SU-DHL-6 (cell line): ENCODE measurements around the gene MCM9.

Experiments
- H2AFZ ChIP-seq: fragments of 200-600 bp; sonication (generic); 2 replicates; pipeline ENCODE4 v1.6.1; 2014; ENCODE audit warnings: low read depth, mild to moderate bottlenecking, moderate library complexity, mixed read lengths, antibody characterized with exemption, low read length; ENCODE audit not compliant: severe bottlenecking
- H3F3A ChIP-seq: fragments of 200-600 bp; shearing (Covaris generic); 2 replicates; pipeline ENCODE4 v1.6.0; 2016; ENCODE audit warnings: antibody characterized with exemption, mild to moderate bottlenecking; ENCODE audit not compliant: insufficient read depth
- H3K27ac ChIP-seq: fragments of 200-600 bp; sonication (generic); 2 replicates; pipeline ENCODE4 v1.5.1; 2016; ENCODE audit warnings: low read depth, mild to moderate bottlenecking, low read length, moderate library complexity, mixed read lengths
- H3K27me3 ChIP-seq: fragments of 200-600 bp; sonication (generic), shearing (Covaris generic); 2 replicates; pipeline ENCODE4 v1.6.0; 2014; ENCODE audit warnings: mild to moderate bottlenecking, low read length
- H3K36me3 ChIP-seq: fragments of 200-600 bp; sonication (generic); 2 replicates; pipeline ENCODE4 v1.6.1; 2014; ENCODE audit warnings: mild to moderate bottlenecking, low read length, mixed read lengths
- H3K4me2 ChIP-seq: fragments of 300-600, 200-600 bp; shearing (Covaris generic), sonication (generic); 2 replicates; pipeline ENCODE4 v1.6.0; 2014; ENCODE audit warnings: low read length, low read depth, mild to moderate bottlenecking; ENCODE audit not compliant: poor library complexity, severe bottlenecking
- H3K4me3 ChIP-seq: fragments of 200-600 bp; sonication (generic); 2 replicates; pipeline ENCODE4 v1.5.1; 2014; ENCODE audit warnings: antibody characterized with exemption, low read length, mild to moderate bottlenecking, mixed read lengths; ENCODE audit not compliant: insufficient read depth, poor library complexity, severe bottlenecking
- H3K79me2 ChIP-seq: fragments of 200-600 bp; sonication (generic); 2 replicates; pipeline ENCODE4 v1.6.1; 2014; ENCODE audit warnings: mild to moderate bottlenecking, low read length, moderate library complexity; ENCODE audit not compliant: insufficient read depth
- H3K9ac ChIP-seq: fragments of 200-600 bp; sonication (generic); 2 replicates; pipeline ENCODE4 v1.7.0; 2014; ENCODE audit warnings: mild to moderate bottlenecking, low read length
- H3K9me2 ChIP-seq: fragments of 200-600 bp; sonication (generic); replicated peaks from 2 replicates; pipeline ENCODE4 v1.6.1; 2014; ENCODE audit warnings: low read length; ENCODE audit not compliant: insufficient read depth
- H3K9me3 ChIP-seq: fragments of 200-600 bp; sonication (generic); 2 replicates; pipeline ENCODE4 v1.6.1; 2014; ENCODE audit warnings: low read length, mixed read lengths; ENCODE audit not compliant: insufficient read depth
- H4K20me1 ChIP-seq: fragments of 200-600 bp; sonication (generic); 2 replicates; pipeline ENCODE4 v1.6.1; 2014; ENCODE audit warnings: low read depth, mild to moderate bottlenecking, antibody characterized with exemption, low read length, moderate library complexity, mixed read lengths
- CTCF ChIP-seq: fragments of 200-600 bp; sonication (generic); IDR thresholded peaks from one replicate; pipeline ENCODE4 v1.5.1; 2017; ENCODE audit warnings: antibody characterized with exemption, mild to moderate bottlenecking, low read length, moderate library complexity; ENCODE audit not compliant: insufficient read depth, poor library complexity, severe bottlenecking
- EZH2phosphoT487 ChIP-seq: fragments of 200-600 bp; sonication (generic), shearing (Covaris generic); conservative IDR thresholded peaks from 2 replicates; pipeline ENCODE4 v1.6.1; 2018; ENCODE audit warnings: mild to moderate bottlenecking, antibody characterized with exemption, low read length, moderate library complexity, mixed read lengths

The MCM9 gene

DNA sequence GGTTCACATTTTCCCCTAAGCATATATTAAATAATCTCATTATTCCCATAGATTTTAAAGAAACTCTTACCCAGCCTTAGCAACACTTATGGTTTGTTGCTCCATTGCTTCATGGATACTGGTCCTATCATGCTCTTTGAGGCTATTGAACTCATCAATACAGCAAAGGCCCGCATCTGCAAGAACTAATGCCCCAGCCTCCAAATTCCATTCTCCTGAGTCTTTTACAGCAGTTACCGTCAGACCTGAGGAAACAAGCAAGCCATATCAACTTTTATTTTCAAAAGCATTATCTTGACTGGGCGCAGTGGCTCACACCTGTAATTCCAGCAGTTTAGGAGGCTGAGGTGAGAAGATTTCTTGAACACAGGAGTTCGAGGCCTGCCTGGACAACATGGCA, 78.7 kb downstream of the MCM9 start:
- TF ChIP-seq CTCF (no peak), EZH2phosphoT487 (no peak)
- no peaks in the 10 kb centered on the region for H3K27me3 ChIP-seq
- no peaks in the 10 kb centered on the region for H4K20me1 ChIP-seq
- no peaks in the 10 kb centered on the region for H3K9me3 ChIP-seq
- H3K4me2 ChIP-seq, result no peak overlapping the region
- H3K27ac ChIP-seq, result no peak overlapping the region
- H3K9me2 ChIP-seq, result no peaks in the 10 kb centered on the region
- H3K36me3 ChIP-seq, result no peaks in the 10 kb centered on the region
- H2AFZ ChIP-seq, result no peak overlapping the region
- H3F3A ChIP-seq, result no peaks in the 10 kb centered on the region
- H3K4me3 ChIP-seq, result no peak overlapping the region
- no peak overlapping the region for H3K9ac ChIP-seq
- H3K79me2 ChIP-seq, result peaks cover 13% of the 10 kb centered on the region; the same call in 1 of the 2 replicates

DNA sequence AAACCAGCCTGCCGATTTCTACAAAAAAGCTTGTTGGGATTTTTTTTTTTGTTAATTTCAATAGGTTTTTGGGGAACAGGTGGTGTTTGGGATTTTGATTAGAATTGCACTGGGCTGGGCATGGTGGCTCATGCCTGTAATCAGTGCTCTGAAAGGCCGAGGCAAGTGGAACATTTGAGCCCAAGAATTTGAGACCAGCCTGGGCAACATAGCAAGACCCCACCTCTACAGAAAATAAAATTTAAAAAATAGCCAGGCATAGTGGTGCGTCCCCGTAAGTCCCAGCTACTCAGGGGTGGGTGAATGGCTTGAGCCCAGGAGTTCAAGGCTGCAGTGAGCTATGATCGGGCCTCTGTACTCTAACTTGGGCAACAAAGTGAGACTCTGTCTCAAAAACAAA, 81.6 kb downstream of the MCM9 start:
- Histone ChIP-seq H3K9me2 (no peaks in the 10 kb centered on the region), H4K20me1 (no peaks in the 10 kb centered on the region), H3K79me2 (0 out of 2 replicates have a peak, but pooled peaks cover 7% of the 10 kb centered on the region), H3K4me3 (no peak overlapping the region), H3F3A (no peaks in the 10 kb centered on the region), H2AFZ (no peak overlapping the region), H3K36me3 (no peaks in the 10 kb centered on the region), H3K9ac (no peak overlapping the region), H3K9me3 (no peaks in the 10 kb centered on the region), H3K4me2 (no peak overlapping the region), H3K27ac (no peak overlapping the region), H3K27me3 (no peaks in the 10 kb centered on the region)
- TF ChIP-seq CTCF, result no peak
- TF ChIP-seq EZH2phosphoT487, result no peak

- Histone ChIP-seq H3F3A (no peaks in the 10 kb centered on the region), H3K4me2 (no peak overlapping the region), H3K27me3 (no peaks in the 10 kb centered on the region), H3K9me2 (no peaks in the 10 kb centered on the region), H3K4me3 (no peak overlapping the region), H3K9me3 (no peaks in the 10 kb centered on the region), H2AFZ (no peak overlapping the region), H3K9ac (no peak overlapping the region), H3K36me3 (no peaks in the 10 kb centered on the region), H3K79me2 (no peaks in the 10 kb centered on the region), H4K20me1 (no peaks in the 10 kb centered on the region), H3K27ac (no peak overlapping the region)
- TF ChIP-seq CTCF (no peak), EZH2phosphoT487 (no peak)
These were observed 90.0 kb downstream of the MCM9 start for GRCh38 chr6:118844915-118845314.
